Measurements from ENCODE around the gene PGC.

PGC gene

DNA sequence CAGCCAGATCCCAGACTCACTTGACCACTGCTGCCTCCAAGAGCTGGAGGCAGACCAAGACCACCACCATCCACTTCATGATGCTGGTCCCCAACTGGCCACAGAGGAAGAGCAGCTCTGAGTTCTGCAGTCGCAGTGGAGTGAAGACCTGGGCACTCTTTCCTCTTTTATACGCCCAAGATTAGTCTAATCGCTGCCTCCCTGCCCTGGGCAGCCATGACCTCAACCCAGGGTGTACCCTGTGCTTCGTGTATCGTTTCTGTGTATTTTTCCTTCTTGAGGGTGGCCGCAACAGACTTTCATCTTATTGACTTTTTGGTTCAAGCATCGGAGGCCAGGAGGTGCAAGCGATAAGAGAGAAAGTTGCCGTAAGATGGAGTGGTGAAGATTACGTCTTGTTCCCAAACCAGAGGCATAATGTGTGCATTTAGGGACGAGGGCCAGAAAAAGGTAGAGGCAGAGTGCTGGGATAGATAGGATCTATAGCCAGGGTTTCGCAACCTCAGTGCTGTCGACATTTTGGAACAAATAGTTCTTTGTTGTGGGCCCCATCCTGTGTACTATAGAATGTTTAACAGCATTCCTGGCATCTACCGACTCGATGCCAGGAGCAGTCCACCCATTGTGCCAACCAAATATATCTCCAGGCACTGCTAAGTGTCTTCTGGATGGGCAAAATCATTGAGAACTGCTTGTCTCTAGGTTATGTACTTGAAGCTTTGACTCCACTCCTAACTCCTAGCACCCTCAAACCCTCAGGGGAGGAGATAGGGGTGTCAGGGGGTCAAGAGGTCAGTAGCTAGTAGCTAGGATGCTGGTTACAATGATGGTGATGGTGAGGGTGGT lies at the start of gene PGC:
Gene PGC (minus strand): TSS at position 142 of the 846 bp plus-strand sequence. CDS start 63 bp downstream, at position 79.
- no peak for DNase-seq

DNA sequence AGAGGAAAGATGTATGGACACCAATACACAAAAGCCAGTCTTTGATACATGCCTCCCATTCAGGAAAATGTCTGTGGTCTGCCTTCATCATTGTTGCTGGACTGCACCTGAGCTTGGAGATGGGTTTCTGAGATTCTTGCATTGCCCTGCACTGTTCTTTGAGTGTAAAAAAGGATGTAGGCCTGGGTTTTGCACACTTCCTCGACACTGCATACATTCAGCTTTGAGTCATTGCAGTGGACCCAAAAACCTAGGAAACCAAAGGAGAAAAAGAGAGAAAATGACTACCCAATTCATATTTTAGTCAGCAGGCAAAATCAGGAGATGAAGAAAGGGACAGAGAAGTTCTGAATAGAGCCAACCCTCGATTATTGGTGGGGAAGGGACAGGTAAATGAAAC lies 49.3 kb upstream of the PGC start:
- DNase-seq, result no peak

DNA sequence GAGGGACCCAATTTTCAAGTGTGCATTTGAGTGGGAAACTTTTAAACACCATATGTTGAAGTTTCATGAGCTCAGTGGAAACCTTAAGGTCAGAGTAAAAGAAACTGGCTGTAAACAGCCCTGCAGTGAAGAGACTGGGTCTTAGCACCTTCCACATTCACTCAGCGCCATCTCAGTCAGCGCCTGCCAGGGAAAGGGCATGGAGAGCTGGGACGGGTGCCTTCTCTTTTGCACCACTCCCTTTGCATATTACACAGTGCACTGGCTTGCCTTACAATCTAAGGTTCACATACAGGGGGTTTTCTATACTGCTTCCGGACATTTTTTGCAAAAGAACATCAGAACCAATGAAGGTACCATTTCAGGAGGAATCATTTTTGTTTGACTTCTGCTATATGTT lies 44.8 kb upstream of the PGC start:
- no peak for DNase-seq

- no peak for DNase-seq
Observed at GRCh38 chr6:41791305-41791704, 44.1 kb upstream of the PGC start.

DNA sequence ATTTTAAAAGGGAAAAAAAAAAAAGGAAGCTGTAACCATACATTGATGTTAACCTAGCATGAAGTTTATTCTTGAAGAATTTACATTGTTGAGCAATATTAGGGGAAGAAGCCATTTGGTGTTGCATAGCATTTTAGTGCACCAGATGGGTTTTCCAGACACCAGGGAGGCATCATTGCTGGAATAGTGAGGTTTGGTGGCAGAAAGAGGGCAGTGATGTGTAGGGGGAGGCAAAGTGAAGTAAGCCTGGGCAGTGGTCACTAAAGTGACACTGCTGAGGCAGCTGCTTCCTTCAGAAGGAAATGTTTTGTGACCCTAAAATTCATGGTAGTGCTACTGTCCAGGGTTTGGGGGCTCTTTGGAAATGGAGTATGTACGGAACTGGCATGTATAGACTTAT lies 42.8 kb upstream of the PGC start:
- DNase-seq, result no peak

GRCh38 chr6:41789390-41789724 lies 42.2 kb upstream of the PGC start:
- no peak for DNase-seq

GRCh38 chr6:41787219-41787917 lies 40.2 kb upstream of the PGC start, which contains the start of gene TOMM6:
TOMM6 (plus strand) TSS chr6:41787694; CDS start chr6:41787698, 4 bp downstream.
- peak; percentile 95 for DNase-seq

DNA sequence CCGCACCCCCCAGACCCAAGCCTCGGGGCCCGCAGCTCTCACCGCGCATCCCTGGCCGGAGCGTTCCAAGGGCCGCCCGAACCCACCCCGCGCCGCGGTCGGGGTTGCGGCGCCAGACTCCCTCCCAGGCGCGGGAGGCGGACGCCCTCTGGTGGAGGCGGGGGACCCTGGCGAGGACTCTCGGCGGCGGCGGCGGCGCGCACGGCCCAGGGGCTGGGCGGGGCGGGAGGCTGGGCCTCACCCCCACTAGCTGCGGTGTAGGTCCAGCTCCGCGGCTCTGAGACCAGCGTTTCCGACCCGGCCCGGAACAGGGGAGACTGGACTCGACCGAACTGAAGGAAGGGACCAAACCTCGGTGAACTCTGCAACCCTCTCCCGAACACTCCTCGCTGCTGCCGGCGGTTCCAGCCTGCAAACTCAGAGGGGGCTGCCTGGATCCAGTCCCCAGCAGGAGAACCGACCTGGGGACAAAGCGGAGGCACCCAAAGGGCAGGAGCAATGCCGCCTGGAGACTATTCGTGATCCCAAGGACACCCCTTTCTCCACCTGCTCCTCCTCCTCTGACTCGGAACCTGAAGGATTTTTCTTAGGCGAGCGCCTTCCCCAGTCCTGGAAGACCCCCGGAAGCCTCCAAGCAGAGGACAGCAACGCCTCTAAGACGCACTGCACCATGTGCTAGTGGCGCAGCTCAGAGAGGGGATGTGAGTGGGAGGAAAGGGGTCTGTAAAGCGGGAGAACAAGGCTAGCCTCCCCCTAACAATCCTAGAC lies 39.4 kb upstream of the PGC start:
- DNase-seq, result peak; percentile 88

GRCh38 chr6:41785689-41786450 lies 38.7 kb upstream of the PGC start:
- peak; percentile 12 for DNase-seq

DNA sequence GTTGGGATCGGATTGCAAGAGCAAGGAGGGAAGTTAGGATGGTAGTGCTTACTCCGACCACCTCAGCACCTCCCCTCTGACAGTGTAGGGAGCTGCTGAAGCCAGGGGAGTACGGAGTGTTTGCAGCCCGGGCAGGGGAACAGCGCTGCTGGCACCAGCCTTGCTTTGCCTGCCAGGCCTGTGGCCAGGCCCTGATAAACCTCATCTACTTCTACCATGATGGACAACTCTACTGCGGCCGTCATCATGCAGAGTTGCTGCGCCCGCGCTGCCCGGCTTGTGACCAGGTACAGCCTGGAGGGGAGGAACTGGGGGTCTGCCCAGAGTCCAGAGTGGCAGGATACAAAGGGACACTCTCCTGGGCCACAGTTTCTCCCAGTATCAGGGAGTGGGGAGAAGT lies 38.1 kb upstream of the PGC start:
- no peak for DNase-seq

DNA sequence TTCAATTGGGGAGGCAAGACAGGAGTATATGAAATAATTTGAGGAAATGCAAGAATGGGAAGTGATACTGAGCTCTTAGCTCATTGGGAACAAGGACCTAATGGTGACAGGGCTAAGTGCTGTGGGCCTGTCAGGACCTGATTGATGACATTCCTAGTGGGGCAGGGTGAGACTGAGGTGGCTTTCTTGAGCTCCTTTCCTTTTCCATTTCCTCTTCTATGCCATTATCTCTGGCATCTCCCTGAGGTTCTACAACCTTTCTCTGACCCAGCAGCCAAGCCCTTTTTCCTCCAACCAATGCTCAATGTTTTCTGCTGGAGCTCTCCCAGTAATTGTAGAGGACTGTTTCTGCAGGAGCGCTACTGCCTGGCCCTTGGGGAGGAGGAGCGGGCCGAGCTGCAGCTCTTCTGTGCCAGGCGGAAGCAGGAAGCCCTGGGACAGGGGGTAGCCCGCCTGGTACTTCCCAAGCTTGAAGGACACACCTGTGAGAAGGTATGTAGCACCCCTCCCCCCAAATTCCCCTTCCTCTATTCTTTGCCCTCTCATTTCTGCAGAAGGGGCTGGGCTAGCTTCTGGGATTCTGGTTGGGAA lies 37.5 kb upstream of the PGC start:
- no peak for DNase-seq

DNA sequence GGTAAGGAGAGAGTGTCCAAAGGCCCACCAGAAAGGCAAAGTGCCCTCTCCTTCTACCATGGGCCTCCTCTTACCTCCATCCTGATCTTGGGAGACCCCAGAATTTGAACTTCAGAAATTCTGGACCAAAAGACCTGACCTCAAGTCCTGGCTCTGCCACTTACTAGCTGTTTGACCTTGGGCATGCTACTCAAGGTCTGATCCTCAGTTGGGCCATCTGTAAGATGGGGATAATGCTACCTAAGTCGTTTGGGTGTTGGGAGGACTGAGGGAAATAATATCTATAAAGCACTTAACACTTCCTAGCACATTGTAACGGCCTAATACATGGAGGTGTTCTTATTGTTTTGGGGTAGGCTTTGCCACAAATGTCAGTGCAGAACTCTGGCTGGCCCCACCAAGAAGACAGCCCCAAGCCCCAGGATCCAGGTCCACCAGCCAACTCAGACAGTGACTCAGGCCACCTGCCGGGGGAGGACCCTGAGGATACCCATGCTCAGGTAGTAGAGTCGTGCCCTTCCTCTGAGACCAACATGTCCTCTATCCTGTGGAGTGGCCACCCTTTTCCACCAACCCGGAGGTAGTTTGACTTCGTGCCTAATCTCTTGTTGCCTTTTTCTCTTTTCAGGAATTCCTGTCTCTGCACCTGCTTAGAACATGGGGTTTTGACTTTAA lies 36.0 kb upstream of the PGC start:
- DNase-seq, result no peak

DNA sequence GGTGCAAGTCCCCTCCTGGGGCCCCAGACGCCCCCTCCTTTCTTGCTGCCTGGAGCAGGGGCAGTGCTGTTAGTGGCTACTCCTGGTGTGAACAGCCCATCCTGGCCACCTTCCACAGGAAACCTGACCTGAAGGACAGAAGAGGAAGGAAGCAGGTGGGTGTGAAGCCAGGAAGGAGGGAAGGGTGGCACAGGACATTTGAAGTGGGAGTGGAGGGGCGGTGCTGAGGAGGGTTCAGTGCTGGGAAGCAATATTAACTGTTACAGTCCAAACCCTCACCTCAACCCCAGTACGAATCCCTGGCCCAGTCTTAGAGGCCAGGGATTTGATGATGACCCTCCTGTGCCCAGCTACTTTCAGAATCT lies 34.2 kb upstream of the PGC start:
- no peak for DNase-seq

- no peak for DNase-seq
Observed at GRCh38 chr6:41780551-41781365, 33.6 kb upstream of the PGC start, which contains the start of gene PRICKLE4. PRICKLE4 (plus strand) TSS chr6:41780782; CDS start chr6:41783474, 2,692 bp downstream.

DNA sequence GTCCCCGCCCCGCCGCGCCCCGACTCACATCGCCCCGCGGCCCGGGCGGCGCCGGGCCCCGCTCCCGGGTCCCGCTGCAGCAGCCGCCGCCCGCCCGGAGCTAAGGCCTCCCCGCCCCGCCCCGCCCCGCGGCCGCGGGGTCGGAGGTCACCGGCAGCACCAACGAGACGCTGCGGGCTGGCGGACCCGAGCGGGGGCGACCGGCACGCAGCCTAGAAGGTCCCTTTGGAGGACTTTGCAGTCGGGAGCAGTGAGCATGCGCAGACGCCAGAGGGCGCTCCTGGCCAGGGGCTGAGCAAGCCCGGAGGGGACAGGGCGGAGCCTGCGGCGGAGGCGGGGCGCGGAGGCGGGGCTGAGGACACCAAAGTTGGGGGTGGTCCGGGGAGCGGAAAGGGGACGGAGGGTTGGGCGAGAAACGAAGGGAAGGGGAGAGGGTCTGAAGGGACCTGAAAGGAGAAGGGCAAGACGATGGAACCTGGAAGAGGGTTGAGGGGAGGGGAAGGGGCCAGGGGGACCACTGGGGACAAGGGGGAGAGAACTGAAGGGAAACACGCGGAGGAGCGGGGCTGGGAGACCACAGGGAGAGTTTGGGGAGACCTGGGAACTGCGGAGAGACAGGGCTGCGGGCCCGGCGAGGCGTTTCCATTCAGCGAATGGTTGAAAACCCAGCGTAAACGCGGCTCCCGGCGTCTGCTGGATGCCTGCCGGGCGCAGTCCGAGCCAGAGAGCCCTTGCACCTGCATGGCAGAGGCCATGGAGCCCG lies 32.8 kb upstream of the PGC start, which contains the start of gene FRS3:
Gene FRS3 (minus strand): TSS at position 113 of the 763 bp plus-strand sequence. CDS start 2,913 bp downstream, outside the sequence.
- DNase-seq, result peak; percentile 99

DNA sequence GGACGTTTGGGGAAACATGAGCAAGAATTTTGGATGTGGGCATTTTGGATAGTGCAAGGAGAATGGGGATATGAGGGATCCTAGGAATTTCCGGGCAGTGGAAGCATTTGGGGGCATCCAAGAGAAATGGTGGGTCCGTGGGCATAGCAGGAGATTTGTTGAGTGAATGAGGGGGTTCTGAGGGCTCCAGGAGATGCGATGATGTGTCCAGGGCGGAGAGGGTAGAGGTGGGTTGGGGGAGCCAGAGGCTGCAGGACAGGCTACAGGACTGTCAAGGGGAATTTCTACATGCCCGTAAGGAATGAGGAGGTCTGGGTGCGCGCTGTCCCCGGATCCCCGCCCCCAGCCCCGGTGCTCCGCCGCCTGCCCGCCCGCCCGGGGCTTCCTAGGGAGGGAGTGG lies 32.1 kb upstream of the PGC start:
- no peak for DNase-seq

- DNase-seq, result no peak
Observed at GRCh38 chr6:41778895-41779294, 31.7 kb upstream of the PGC start.

DNA sequence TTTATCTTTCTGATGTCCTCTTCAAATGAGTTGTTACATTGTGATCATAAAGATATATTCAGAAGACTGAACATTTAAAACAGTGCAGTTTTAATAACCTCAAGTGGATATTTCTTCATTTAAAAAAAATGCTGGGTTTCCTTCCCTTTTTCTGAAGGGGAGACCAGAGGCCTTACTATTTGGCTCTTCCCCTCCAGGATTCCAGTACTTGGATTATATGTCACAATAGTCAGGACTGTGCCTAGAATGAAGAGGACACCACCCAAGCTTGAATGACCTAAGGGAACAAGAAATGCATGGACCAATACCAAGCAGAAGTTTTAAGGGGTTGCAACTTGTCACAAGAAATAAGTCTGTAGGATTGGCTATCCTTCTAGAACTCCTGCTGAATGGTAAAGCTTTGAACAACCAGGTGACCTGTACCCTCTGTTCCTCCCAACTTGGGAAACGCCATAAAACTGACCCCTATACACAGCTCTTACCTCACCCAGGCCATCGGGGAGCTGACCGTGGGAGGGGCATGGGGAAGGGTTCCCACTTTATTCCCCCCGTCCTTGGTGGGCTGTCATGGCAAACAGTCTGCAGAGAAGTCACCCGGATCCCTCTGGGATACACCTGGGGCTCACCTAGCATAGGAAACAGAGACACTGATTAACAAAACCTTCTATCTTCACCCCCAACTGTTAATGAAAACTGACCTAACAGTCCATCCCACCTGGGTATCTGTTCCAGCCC lies 30.5 kb upstream of the PGC start:
- no peak for DNase-seq

DNA sequence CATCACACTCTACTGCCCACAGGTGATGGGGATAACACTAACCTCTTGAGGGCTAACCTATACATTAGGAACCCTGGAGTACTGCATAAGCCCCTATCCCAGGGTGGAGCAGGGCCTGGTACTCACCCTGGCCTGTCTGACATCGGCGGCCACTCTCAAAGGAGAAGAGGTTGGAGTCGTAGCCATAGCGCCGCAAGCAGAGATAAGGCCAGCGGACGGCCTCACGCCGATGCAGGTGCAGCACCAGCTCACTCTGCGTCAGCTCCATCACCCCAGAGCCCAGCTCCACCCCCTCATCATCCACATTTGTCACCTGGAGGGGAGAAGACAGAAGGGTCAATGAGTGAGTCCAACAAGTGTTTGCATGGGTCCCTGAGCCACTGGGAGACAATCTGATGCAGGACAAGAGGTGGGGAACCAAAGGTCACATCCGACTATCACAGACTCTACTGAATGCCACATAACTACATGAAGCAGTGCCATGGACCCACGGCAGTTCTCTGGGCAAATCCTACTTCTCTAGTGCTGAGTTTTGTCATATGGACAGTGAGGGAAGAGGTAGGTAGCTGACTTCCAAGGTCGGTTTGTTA lies 28.2 kb upstream of the PGC start:
- no peak for DNase-seq
